HCT116 (cell line): ENCODE results near the gene TLR7. TPM values are rescaled to one million over a fixed set of nuclear protein-coding genes. Genes with fewer than 3 reads are reported as not detected.

Experiments
- ATAC-seq: fragments of 200-7000 bp; cut with Tn5 transposase; 2 replicates; pipeline ENCODE4 v1.9.1; 2020; ENCODE audit warnings: mild to moderate bottlenecking, moderate library complexity
- BruUV-seq: library from RNA; stranded (reverse); fragments of 400-500 nt; replicated peaks from 2 replicates; lab custom pipeline; 2021; lab: Mats Ljungman, UMichigan
- CTCF ChIA-PET: fragments of 300-600 bp; sonication (Branson Sonifier 250); formaldehyde crosslinking; loops from one replicate; lab custom pipeline; 2021; ENCODE audit warnings: antibody characterized with exemption; lab: Charles Lee
- POLR2A ChIA-PET: fragments of 300-600, 350-600 bp; sonication (Branson Sonifier 250); formaldehyde crosslinking; loops from one replicate; lab custom pipeline; 2021; ENCODE audit warnings: antibody characterized with exemption; lab: Charles Lee
- RAD21 ChIA-PET, 2 experiments: fragments of 300-600 bp; sonication (Branson Sonifier 250); formaldehyde crosslinking; loops; one replicate each; lab custom pipeline; 2023; ENCODE audit warnings: low total read pairs in 2 of 2; ENCODE audit not compliant: uncharacterized antibody in 2 of 2, unreplicated experiment in 2 of 2, low non-redundant PET in 1 of 2; lab: Charles Lee
- DNase-seq: peaks from one replicate; pipeline ENCODE4 v3.0.0-alpha.2; 2010; ENCODE audit warnings: low read depth, low spot score
- H2AFZ ChIP-seq: fragments of 200-600 bp; shearing (Covaris generic), sonication (generic); 2 replicates; pipeline ENCODE4 v1.6.1; 2017; ENCODE audit warnings: low read depth, mixed run types, mixed read lengths, antibody characterized with exemption, low read length; ENCODE audit not compliant: poor library complexity, severe bottlenecking
- H3K27ac ChIP-seq: 2 replicates; pipeline ENCODE4 v1.5.1; 2012; ENCODE audit warnings: low read depth, low read length
- H3K27me3 ChIP-seq: fragments of 200-600 bp; sonication (generic); 2 replicates; pipeline ENCODE4 v1.6.1; 2016; ENCODE audit warnings: mixed run types, low read length, mixed read lengths; ENCODE audit not compliant: insufficient read depth
- H3K36me3 ChIP-seq, 2 experiments: fragments of 200-500 bp in 1 of 2; fragments of 200-600 bp in 1 of 2; sonication (Bioruptor generic) in 1 of 2; sonication (generic) in 1 of 2; 2 replicates each; pipeline versions ENCODE4 v1.5.1 to v1.6.1; 2014 to 2016; ENCODE audit warnings: low read length in 2 of 2, inconsistent platforms in 1 of 2, mixed read lengths in 1 of 2, mixed run types in 1 of 2; ENCODE audit not compliant: insufficient read depth in 2 of 2, control insufficient read depth in 1 of 2
- H3K4me1 ChIP-seq, 2 experiments: fragments of 200-600 bp in 1 of 2; sonication (generic) in 1 of 2; 2 replicates each; pipeline versions ENCODE4 v1.5.1 to v1.6.1; 2012 to 2017; ENCODE audit warnings: low read length in 2 of 2, inconsistent platforms in 1 of 2, mild to moderate bottlenecking in 1 of 2, mixed read lengths in 1 of 2, mixed run types in 1 of 2, moderate library complexity in 1 of 2; ENCODE audit not compliant: insufficient read depth in 2 of 2, control insufficient read depth in 1 of 2
- H3K4me2 ChIP-seq: fragments of 200-600 bp; sonication (generic); 2 replicates; pipeline ENCODE4 v1.6.1; 2017; ENCODE audit warnings: mixed run types, low read length, mixed read lengths
- H3K4me3 ChIP-seq, 2 experiments: fragments of 200-600 bp in 1 of 2; sonication (generic) in 1 of 2; replicated peaks in 1 of 2; 2 replicates each; pipeline ENCODE4 v1.5.1; 2011 to 2016; ENCODE audit warnings: low read length in 2 of 2, control low read depth in 1 of 2, low read depth in 1 of 2, mild to moderate bottlenecking in 1 of 2, mixed read lengths in 1 of 2, mixed run types in 1 of 2
- H3K79me2 ChIP-seq: fragments of 200-600 bp; sonication (generic); 2 replicates; pipeline ENCODE4 v1.6.1; 2017; ENCODE audit warnings: mild to moderate bottlenecking, mixed run types, low read length, moderate library complexity, mixed read lengths; ENCODE audit not compliant: insufficient read depth
- H3K9ac ChIP-seq: fragments of 200-600 bp; sonication (generic); 2 replicates; pipeline ENCODE4 v1.6.1; 2016; ENCODE audit warnings: low read length, mixed read lengths
- H3K9me2 ChIP-seq: fragments of 200-600 bp; sonication (generic), shearing (Covaris generic); 2 replicates; pipeline ENCODE4 v1.6.1; 2017; ENCODE audit warnings: mixed run types, mild to moderate bottlenecking, moderate library complexity; ENCODE audit not compliant: insufficient read depth
- H3K9me3 ChIP-seq, 2 experiments: fragments of 200-500 bp in 1 of 2; fragments of 200-600 bp in 1 of 2; sonication (Bioruptor generic) in 1 of 2; sonication (generic) in 1 of 2; 2 replicates each; pipeline ENCODE4 v1.6.1; 2014 to 2017; ENCODE audit warnings: low read length in 2 of 2, mixed read lengths in 2 of 2, inconsistent platforms in 1 of 2, low read depth in 1 of 2, mild to moderate bottlenecking in 1 of 2, mixed run types in 1 of 2, moderate library complexity in 1 of 2; ENCODE audit not compliant: control insufficient read depth in 1 of 2, insufficient read depth in 1 of 2
- H4K20me1 ChIP-seq: fragments of 200-600 bp; sonication (generic), shearing (Covaris generic); 2 replicates; pipeline ENCODE4 v1.6.1; 2017; ENCODE audit warnings: mixed run types, mild to moderate bottlenecking, moderate library complexity; ENCODE audit not compliant: insufficient read depth
- CBX3 ChIP-seq: IDR thresholded peaks from 2 replicates; pipeline ENCODE4 v1.6.1; 2012; ENCODE audit warnings: low read depth
- CEBPB ChIP-seq: IDR thresholded peaks from 2 replicates; pipeline ENCODE4 v1.6.1; 2012; ENCODE audit warnings: low read depth
- EGR1 ChIP-seq: IDR thresholded peaks from 2 replicates; pipeline ENCODE4 v1.6.1; 2012; ENCODE audit warnings: low read depth
- EZH2 ChIP-seq: fragments of 200-600 bp; sonication (generic); IDR thresholded peaks from 2 replicates; pipeline ENCODE4 v1.6.1; 2017; ENCODE audit warnings: antibody characterized with exemption, mixed run types
- EZH2phosphoT487 ChIP-seq: fragments of 200-600 bp; IDR thresholded peaks from 2 replicates; pipeline ENCODE4 v1.6.1; 2018; ENCODE audit warnings: antibody characterized with exemption, borderline replicate concordance
- FOSL1 ChIP-seq: IDR thresholded peaks from 2 replicates; pipeline ENCODE4 v1.6.1; 2012; ENCODE audit warnings: low read depth
- JUND ChIP-seq: IDR thresholded peaks from 2 replicates; pipeline ENCODE4 v1.6.1; 2012
- POLR2A ChIP-seq: IDR thresholded peaks from 2 replicates; pipeline ENCODE4 v1.7.0; 2011; ENCODE audit warnings: borderline replicate concordance; ENCODE audit not compliant: insufficient read depth, insufficient read length; ENCODE audit errors: extremely low read depth
- POLR2AphosphoS5 ChIP-seq: IDR thresholded peaks from 2 replicates; pipeline ENCODE4 v1.6.1; 2011; ENCODE audit warnings: mild to moderate bottlenecking, low read depth, low read length, moderate library complexity
- SP1 ChIP-seq: IDR thresholded peaks from 2 replicates; pipeline ENCODE4 v1.6.1; 2012; ENCODE audit warnings: low read depth
- SRF ChIP-seq: IDR thresholded peaks from 2 replicates; pipeline ENCODE4 v1.6.1; 2012; ENCODE audit warnings: low read depth
- TCF7L2 ChIP-seq: IDR thresholded peaks from 2 replicates; pipeline ENCODE4 v1.7.0; 2011; ENCODE audit warnings: borderline replicate concordance, inconsistent platforms; ENCODE audit not compliant: insufficient read depth, insufficient read length; ENCODE audit errors: extremely low read depth
- YY1 ChIP-seq: IDR thresholded peaks from 2 replicates; pipeline ENCODE4 v1.6.1; 2011; ENCODE audit warnings: low read length, low read depth, moderate library complexity, mild to moderate bottlenecking; ENCODE audit not compliant: insufficient replicate concordance; ENCODE audit errors: extremely low read depth
- ZFX ChIP-seq: fragments of 450-650 bp; IDR thresholded peaks from 2 replicates; pipeline ENCODE4 v1.6.1; 2017
- ZNF274 ChIP-seq: fragments of 200-500 bp; sonication (Bioruptor generic); IDR thresholded peaks from 2 replicates; pipeline ENCODE4 v1.6.1; 2014; ENCODE audit warnings: mild to moderate bottlenecking, low read depth, low read length, inconsistent platforms
- intact Hi-C: fragments of 100-400 bp; cut with micrococcal nuclease; formaldehyde crosslinking; loops from 2 replicates; pipeline ENCODE4 v1.10.0; 2022
- total RNA-seq: library from RNA; stranded (reverse); gene quantifications from one replicate; pipeline ENCODE4 v1.2.1, GENCODE V29; 2021; ENCODE audit not compliant: unreplicated experiment
- TF ChIP-seq, protein P1 (sequence below): IDR thresholded peaks from 2 replicates; pipeline ENCODE4 v1.6.1; 2011; ENCODE audit warnings: mild to moderate bottlenecking, low read length, moderate library complexity; ENCODE audit not compliant: insufficient replicate concordance; ENCODE audit errors: extremely low read depth

Gene TLR7
- total RNA-seq, 1 experiment from 2014 or later, result not detected

DNA sequence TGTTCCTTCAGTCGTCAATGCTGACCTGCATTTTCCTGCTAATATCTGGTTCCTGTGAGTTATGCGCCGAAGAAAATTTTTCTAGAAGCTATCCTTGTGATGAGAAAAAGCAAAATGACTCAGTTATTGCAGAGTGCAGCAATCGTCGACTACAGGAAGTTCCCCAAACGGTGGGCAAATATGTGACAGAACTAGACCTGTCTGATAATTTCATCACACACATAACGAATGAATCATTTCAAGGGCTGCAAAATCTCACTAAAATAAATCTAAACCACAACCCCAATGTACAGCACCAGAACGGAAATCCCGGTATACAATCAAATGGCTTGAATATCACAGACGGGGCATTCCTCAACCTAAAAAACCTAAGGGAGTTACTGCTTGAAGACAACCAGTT is 52.2 kb downstream of the TLR7 start:
- Histone ChIP-seq H3K36me3 (no peaks in the 10 kb centered on the region), H3K9me2 (no peaks in the 10 kb centered on the region), H3K9me3 (no peaks in the 10 kb centered on the region), H3K4me3 (no peak overlapping the region), H3K9ac (no peak overlapping the region), H3K27ac (no peak overlapping the region), H3K4me2 (no peak overlapping the region), H3K79me2 (no peaks in the 10 kb centered on the region), H3K4me1 (no peaks in the 10 kb centered on the region), H4K20me1 (no peaks in the 10 kb centered on the region), H3K27me3 (0 out of 2 replicates have a peak, but pooled peaks cover 3% of the 10 kb centered on the region), H2AFZ (no peak overlapping the region)
- no peak for ATAC-seq
- RAD21 ChIA-PET, result no interaction called here
- CTCF ChIA-PET, result no interaction called here
- no TSS peak for BruUV-seq
- POLR2A ChIA-PET, result no interaction called here
- no peak for DNase-seq
- TF ChIP-seq ZNF274 (no peak), SRF (no peak), CBX3 (no peak), EGR1 (no peak), POLR2AphosphoS5 (no peak), ZFX (no peak), TCF7L2 (no peak), POLR2A (no peak), FOSL1 (no peak), CEBPB (no peak), YY1 (no peak), EZH2phosphoT487 (no peak), SP1 (no peak), JUND (no peak), EZH2 (no peak)
- TF ChIP-seq, protein P1, sequence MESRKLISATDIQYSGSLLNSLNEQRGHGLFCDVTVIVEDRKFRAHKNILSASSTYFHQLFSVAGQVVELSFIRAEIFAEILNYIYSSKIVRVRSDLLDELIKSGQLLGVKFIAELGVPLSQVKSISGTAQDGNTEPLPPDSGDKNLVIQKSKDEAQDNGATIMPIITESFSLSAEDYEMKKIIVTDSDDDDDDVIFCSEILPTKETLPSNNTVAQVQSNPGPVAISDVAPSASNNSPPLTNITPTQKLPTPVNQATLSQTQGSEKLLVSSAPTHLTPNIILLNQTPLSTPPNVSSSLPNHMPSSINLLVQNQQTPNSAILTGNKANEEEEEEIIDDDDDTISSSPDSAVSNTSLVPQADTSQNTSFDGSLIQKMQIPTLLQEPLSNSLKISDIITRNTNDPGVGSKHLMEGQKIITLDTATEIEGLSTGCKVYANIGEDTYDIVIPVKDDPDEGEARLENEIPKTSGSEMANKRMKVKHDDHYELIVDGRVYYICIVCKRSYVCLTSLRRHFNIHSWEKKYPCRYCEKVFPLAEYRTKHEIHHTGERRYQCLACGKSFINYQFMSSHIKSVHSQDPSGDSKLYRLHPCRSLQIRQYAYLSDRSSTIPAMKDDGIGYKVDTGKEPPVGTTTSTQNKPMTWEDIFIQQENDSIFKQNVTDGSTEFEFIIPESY, result no peak
- intact Hi-C loops, result no loop called here
